ENCODE measurements around the gene CEP20.
"Not testable (repeated sequence)": the region's sequence is repeated elsewhere in the genome, so short reads cannot be mapped to it uniquely, and the experiment has no call there.

The CEP20 gene, protein sequence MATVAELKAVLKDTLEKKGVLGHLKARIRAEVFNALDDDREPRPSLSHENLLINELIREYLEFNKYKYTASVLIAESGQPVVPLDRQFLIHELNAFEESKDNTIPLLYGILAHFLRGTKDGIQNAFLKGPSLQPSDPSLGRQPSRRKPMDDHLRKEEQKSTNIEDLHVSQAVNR

DNA sequence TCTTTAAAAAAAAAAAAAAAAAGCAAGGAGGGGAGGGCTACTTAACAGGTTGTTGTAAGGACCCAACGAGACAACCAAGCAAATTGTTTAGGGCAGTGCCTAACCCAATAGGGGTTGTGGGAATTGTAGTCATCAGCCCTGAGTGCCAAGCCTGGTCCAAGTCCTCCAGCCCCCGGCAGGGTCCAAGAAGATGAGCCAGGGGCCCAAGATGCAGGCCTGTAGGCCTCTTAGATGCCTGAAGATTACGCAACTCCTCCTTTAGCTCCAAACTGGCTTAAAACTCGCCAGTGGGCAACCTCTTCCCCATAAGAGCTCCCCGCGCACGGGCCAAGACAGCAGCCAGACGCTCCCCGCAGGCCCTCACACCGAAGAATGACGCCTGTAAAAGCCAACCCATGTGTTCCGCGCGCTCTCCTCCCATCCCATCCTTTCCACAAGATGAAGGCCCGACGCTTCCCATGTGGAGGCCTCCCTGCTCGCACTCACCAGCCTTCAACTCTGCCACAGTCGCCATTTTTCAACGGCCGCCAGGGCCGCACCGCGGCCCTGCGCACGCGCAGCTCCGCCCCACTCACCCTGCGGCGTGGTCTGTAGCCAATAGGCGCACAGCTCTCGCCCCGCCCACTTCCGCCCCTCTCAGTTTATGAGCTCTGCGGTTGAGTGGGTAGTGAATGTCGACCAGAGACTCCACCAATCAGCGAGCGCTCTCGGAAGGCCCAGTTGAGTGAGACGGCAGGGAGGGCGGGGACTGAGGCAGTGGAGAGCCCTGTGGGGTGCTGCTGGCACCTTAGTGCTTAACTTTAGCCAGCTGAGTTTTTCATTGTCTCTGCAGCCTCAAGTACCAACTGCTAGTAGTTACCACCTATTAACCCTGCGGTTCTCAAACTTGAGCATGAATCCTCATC lies at the start of gene CEP20:
CEP20 (minus strand) TSS at position 532 of the 905 bp plus-strand sequence; CDS start at position 514, 18 bp downstream.
- DNase-seq, result peak; percentile 99

DNA sequence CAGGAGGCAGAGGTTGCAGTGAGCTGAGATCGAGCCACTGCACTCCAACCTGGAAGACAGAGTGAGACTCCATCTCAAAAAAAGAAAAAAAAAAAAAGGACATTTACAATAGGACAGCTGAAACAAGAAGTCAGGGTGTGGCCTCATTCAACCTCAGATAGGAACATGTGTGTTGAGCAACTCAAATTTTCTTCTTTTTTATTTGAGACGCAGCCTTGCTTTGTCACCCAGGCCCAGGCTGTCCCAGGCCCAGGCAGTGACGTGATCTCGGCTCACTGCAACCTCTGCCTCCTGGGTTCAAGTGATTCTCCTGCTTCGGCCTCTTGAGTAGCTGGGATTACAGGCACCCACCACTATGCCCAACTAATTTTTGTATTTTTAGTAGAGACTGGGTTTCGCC lies 48.4 kb upstream of the CEP20 start:
- not testable (repeated sequence) for DNase-seq

DNA sequence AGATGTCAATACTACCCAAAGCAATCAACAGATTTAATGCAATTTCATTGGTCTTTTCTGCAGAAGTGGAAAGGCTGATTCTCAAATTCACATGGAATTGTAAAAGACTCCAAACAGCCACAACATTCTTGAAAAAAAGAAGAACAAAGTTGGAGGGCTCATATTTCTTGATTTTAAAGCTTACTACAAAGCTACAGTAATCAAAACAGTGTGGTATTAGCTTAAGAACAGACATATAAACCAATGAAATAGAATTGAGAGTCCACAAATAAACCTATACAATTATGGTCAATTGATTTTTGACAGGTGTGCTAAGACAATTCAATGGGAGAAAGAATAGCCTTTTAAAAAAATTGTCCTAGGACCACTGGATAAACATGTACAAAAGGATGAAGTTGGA lies 46.6 kb upstream of the CEP20 start:
- DNase-seq, result no peak

DNA sequence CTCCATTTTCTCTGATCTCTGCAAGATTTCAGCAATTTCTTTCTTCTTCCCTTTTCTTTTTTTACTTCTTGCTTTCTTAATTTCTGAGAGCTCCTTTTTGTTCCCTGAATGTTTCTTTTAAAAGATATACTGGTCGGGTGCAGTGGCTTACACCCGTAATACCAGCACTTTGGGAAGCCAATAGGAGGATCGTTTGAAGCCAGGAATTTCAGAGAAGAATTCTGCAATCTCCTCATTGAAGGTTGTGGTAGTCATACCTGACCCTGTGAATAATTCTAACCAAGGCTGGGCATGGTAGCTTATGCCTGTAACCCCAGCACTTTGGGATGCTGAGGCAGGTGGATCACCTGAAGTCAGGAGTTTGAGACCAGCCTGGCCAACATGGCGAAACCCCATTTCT lies 45.4 kb upstream of the CEP20 start:
- DNase-seq, result no peak

DNA sequence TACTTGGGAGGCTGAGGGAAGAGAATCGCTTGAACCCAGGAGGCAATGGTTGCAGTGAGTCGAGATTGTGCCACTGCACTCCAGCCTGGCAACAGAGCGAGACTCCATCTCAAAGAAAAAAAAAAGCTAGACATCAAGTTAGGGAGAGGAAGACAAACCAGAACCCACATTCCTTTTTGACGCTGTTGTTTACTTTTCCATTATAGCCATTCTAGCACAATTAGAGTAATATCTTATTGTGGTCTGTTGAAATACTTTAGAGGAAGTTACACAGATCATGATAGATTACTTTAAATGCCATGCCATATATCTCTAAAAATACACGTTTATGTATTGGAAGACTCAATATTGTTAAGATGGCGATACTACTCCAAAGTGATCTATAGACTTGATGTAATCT lies 44.5 kb upstream of the CEP20 start:
- no peak for DNase-seq

DNA sequence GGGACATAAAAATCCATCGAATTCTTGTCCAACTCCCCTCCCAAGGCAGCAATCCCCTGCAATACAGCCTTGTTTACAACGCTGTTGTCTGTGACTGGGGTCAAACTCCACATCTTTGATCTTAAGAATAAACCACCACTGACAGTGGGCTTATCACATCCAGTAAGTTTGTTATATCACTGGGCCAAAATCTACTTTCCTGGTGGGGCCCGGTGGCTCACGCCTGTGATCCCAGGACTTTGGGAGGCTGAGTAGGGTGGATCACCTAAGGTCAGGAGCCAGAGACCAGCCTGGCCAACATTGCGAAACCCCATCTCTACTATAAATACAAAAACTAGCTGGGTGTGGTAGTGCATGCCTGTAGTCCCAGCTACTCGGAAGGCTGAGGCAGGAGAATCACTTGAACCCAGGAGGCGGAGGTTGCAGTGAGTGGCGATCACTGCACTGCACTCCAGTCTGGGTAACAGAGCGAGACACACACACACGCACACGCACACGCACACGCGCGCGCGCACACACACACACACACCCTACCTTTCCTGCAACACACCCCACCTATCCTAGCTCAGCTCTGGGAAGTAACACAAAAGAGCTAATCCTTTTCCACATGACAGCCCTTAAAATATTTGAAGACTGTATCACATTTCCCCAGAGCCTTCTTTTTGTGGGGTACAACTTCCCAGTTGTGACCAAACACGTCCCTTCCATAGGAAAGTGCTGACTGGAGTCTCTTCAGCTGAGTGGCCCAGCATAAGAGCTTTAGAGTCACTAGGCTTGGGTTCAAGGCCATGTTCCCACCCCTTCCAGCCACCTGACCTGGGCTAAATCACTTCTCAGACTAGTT lies 40.1 kb upstream of the CEP20 start:
- DNase-seq, result no peak

DNA sequence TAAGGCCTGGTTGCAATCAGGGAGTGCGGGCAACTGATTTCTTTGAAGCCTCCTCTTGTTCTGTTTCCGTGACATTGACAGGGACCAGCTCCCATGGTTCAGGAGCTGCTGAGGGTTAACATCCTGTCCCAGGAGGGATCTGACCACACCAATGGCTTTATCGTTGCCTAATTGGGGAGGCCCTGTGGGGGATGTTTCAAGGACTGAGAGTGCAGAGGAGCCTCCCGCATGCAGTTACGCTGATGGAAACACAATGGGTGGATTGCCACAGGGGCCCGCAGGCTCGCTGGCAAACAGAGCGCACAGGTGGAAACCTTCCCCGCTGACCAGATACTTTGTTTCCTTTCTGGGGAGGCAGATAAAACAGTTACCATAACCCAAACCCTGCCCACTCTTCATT lies 37.2 kb upstream of the CEP20 start:
- no peak for DNase-seq

DNA sequence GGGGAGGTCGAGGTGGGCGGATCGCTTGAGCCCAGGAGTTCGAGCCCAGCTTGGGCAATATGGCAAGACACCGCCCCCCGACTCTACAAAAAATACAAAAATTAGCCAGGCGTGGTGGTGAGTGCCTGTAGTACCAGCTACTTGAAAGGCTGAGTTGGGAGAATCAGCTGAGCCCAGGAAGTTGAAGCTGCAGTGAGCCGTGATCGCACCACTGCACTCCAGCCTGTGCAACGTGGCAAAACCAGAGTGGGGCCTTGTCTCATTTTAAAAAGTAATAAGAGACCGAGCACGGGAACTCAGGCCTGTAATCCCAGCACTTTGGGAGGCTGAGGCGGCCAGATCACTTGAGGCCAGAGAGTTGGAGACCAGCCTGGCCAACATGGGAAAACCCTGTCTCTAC lies 36.6 kb upstream of the CEP20 start:
- DNase-seq, result no peak

DNA sequence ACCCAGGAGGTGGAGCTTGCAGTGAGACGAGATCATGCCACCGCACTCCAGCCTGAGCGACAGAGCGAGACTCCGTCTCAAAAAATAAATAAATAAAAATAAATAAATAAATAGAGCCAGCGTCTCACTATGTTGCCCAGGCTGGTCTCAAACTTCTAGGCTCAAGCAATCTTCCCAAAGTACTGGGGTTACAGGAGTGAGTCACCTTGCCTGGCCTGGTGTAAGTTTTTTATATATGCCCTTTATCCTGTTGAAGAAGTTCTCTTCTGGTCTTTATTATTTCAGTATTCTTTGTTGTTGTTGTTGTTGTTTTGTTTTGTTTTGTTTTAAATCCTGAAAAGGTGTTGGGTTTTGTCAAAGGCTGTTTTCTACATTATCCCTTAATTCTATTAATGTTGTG lies 30.9 kb upstream of the CEP20 start:
- no peak for DNase-seq

DNA sequence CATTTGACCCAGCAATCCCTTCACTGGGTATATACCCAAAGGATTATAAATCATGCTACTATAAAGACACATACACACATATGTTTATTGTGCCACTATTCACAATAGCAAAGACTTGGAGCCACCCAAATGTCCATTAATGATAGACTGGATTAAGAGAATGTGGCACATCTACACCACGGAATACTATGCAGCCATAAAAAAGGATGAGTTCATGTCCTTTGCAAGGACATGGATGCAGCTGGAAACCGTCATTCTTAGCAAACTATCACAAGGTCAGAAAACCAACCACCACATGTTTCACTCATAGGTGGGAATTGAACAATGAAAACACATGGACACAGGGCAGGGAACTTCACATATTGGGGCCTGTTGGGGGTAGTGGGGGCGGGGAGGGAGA lies 29.9 kb upstream of the CEP20 start:
- not testable (repeated sequence) for DNase-seq

DNA sequence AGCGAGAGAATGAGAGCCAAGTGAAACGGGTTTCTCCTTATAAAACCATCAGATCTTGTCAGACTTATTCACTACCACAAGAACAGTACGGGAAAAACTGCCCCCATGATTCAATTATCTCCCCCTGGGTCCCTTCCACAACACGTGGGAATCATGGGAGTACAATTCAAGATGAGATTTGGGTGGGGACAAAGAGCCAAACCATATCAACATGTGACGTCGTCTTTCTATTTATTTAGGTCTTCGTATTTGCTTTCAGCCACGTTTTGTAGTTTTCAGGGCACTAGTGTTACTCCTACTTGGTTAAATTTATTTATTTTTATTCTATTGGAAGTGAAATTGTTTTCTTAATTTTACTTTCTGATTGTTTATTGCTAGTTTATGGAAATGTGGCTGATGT lies 27.9 kb upstream of the CEP20 start:
- no peak for DNase-seq

DNA sequence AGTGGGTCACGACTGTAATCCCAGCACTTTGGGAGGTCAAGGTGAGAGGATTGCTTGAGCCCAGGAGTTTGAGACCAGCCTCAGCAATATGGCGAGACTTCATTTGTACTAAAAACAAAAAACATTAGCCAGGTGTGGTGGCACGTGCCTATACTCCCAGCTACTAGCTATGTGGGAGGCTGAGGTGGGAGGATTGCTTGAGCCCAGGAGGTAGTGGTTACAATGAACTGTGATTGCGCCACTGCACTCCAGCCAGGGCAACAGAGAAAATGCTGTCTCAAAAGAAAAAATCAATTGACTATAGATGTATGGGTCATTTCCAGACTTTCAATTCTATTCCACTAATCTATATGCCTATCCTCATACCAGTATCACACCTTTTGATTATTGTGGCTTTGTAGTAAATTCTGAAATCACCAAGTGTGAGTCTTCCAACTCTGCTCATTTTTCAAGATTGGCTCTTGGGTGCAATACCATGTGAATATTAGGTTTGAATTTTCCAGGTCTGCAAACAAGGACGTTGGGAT lies 27.2 kb upstream of the CEP20 start:
- no peak for DNase-seq

DNA sequence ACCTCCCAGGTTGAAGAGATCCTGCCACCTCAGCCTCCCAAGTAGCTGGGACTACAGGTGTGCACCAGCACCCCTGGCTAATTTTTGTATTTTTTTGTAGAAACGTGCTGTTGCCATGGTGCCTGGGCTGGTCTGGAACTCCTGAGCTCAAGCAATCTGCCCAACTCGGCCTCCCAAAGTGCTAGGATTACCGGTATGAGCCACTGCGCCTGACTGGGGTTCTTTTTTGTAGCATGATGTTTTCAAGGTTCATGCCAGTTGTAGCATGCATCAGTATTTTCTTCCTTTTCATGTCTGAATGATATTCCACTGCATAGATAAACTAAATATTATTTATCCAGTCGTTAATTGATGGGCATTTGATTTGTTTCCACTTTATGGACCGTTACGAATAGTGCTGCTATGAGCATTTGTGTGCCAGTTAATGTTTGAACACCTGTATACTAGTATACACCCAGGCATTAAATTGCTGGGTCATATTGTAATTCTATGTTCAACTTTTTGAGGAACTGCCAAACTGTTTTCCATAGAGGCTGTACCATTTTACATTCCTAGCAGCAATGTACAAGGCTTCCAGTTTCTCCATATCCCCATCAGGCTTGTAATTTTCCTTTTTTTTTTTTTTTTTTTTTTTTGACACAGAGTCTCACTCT lies 24.8 kb upstream of the CEP20 start:
- DNase-seq, result no peak

DNA sequence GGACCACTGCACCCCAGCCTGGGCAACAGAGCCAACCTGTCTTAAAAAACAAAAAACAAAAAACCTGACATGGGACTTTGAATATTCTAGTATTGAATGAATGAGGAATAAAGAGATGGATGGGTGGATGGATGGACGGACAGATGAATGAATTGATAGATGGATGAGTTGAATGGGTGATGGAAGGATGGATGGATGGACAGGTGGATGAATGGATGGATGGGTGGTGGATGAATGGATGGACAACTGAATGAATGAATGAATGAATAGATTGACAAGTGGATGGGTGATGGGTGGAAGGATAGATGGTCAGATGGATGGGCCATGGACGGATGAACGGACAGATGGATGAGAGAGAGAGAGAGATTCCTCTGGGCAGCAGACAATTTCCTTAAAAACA lies 22.8 kb upstream of the CEP20 start:
- no peak for DNase-seq

DNA sequence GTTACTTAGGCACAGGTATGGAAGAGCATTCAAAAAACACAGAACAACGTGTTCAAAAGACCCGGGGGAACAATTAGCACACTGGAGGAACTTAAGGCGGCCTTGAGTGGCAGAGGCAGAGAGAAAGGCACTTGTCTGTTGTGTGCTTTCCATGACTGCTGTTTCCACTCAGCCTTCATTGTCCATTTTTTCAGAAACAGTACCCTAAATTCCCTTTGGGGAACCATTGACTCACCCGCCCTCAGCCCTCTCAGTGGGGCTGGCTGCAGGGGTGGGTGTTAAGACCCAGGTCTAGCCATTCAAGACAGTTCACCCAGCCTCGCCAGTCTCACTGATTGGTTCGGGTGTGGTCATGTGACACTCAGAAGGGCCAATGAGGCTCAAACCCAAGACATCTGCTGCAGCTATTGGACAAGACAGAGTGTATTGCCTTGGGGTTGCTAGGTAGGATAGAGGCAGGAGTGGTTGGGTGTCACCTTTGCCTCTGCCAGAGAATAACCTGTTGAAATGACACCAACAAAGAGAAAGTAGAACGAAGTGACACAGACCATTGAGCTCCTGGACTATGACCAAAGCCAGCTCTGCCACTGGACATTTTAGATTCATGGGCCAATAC lies 19.6 kb upstream of the CEP20 start:
- peak; percentile 17 for DNase-seq

DNA sequence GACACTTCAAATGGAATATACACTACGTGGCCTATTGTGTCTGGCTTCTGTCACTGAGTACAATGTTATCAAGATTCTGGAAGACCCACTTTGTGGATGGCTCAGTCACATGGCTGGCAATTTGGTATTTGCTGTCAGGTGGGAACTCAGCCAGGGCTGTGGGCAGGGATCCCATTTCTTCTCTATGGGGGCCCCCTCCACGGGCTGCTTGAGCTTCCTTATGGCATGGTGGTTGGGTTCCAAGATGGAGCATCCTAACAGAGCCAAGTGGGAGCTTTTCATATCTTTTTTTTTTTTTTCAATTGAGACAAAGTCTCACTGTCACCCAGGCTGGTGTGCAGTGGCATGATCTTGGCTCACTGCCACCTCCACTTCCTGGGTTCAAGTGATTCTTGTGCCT lies 18.0 kb upstream of the CEP20 start:
- no peak for DNase-seq

DNA sequence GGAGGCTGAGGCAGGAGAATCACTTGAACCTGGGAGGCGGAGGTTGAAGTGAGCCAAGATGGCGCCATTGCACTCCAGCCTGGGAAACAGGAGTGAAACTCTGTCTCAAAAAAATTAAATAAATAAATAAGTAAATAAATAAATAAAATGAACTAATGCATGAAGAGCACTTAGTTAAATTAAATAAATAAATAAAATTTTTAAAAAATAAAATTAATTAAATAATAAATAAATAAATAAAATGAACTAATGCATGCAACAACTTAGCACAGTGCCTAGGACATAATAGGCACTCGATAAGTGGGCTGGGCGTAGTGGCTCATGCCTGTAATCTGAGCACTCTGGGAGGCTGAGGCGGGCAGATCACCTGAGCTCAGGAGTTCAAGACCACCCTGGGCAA lies 15.6 kb upstream of the CEP20 start:
- no peak for DNase-seq

DNA sequence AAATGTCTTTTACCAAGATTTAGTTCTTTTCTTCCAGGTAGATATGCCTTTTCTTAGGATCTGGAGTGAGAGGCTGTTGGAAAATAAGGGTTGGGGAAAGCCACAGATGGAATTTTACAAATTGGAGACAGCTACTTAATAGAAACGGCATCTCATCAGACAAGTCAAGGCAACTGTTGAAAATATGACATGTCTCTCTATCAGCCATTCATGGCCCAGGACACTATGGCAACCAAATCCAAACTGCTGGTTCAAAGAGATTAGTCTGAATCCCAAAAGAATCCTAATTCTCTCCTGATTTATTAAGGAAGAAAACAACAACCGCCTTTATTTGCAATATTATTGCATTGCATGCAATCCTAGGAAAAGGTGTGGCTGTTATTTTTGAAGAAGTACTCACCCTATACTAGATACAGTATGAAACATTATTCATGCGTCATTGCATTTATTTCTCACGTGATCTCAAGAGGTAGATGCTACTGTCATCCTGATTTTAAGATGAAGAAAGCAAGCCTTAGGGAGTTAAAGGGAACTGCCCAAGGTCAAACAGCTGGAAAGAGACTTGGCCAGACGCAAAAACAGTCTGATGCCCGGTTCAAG lies 12.6 kb upstream of the CEP20 start:
- DNase-seq, result no peak

DNA sequence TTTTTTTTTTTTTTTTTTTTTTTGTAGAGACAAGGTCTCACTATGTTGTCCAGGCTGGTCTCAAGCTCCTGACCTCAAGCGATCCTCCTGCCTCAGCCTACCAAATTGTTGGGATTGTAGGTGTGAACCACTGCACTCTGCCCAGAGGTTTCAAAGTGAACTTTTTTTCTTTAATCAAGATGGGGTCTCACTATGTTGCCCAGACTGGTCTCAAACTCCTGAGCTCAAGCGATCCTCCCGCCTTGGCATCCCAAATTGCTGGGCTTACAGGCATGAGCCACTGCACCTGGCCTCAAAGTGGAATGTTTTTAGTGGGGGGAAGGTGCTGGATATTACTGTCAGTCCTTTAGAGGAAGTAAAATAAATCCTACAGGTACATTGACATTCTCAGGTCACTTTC lies 12.0 kb upstream of the CEP20 start:
- DNase-seq, result no peak

DNA sequence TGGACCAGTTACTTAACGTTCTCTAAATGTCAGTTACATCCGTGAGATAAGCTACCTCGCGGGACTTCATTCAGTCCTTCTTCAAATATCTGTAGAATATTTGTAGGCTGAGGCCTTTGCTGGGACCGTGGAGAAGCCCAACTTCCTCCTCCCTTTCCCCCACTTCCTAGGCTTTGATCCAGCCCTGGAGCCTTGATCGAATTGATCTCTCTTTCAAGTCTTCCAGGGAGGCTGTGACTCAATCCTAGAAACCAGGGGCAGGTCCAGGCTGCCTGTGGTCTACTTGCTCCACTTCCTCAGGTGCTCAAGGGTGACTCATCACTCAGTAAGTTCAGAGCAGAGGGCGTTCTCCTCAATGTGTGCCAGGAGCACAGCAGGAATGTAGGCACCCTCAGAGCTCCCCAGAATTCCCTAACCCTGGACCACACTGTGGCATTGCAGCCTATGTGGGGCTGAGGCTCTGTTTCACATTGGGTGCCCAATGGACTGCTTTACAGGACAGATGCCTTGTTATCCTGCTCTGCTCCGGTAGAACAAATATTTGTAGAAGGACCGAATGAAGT lies 11.2 kb upstream of the CEP20 start:
- peak; percentile 18 for DNase-seq

DNA sequence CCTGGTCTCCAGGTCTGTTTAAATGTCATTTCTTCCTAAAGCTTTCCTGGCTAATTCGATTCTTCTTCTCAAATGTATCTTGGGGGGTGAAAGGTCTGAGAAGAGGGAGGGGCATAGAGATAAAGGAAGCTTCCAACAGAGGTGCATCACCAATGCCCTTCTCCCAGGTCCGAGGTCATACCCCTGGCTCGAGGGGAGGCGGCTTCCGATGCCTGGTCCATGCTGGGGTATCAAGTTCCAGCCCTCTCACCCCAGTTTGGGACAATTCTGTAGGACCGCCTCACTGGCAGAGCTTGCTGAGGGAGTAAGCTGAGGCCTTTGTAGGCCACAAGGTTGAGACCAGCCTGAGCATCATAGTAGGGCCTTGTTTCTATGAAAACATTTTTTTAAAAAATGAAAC lies 10.3 kb upstream of the CEP20 start:
- no peak for DNase-seq

DNA sequence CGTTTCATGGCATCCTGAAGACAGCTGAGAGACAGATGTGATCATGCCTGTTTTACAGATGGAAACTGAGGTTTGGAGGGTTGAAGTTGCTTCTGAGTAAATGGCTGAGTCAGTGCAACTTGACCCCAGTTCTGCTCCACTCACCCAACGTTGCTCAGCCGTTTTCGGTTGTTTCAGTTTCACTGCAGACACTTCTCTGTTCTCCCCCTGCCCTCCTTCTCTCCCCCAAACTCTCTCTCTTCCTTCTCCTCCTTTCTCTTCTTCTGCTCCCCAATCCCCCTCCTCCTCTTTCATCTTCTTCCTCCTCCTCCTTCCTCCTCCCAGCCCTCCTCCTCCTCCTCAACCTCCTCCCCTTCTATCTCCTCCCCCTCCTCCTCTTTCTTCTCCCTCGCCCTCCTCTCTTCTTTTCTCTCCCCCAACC lies 9.4 kb upstream of the CEP20 start:
- DNase-seq, result no peak
